PFSK-1 (cell line): ENCODE data around the gene MANSC4.

Experiments
- FOXP2 ChIP-seq: optimal IDR thresholded peaks from 2 replicates; pipeline ENCODE3; 2011; ENCODE audit warnings: borderline replicate concordance, control low read depth, inconsistent platforms; ENCODE audit not compliant: insufficient read depth; ENCODE audit errors: extremely low read length, extremely low read depth
- POLR2AphosphoS5 ChIP-seq: IDR thresholded peaks from 2 replicates; pipeline ENCODE4 v1.6.1; 2012; ENCODE audit warnings: low read depth, mild to moderate bottlenecking, control low read depth, low read length, moderate library complexity
- REST ChIP-seq, 2 experiments: IDR thresholded peaks; 2 replicates each; pipeline versions ENCODE4 v1.6.1 to v1.8.0; 2011 to 2012; ENCODE audit warnings: low read depth in 2 of 2, low read length in 2 of 2, control low read depth in 1 of 2, inconsistent platforms in 1 of 2, mild to moderate bottlenecking in 1 of 2, moderate library complexity in 1 of 2; ENCODE audit not compliant: insufficient read depth in 1 of 2
- SIN3A ChIP-seq: IDR thresholded peaks from 2 replicates; pipeline ENCODE4 v1.6.1; 2012; ENCODE audit warnings: mild to moderate bottlenecking, low read length, moderate library complexity, borderline replicate concordance; ENCODE audit not compliant: insufficient read depth
- TAF1 ChIP-seq: IDR thresholded peaks from 2 replicates; pipeline ENCODE4 v1.6.1; 2012; ENCODE audit warnings: low read length, control low read depth, borderline replicate concordance; ENCODE audit not compliant: insufficient read depth

The MANSC4 gene

GRCh38 chr12:27823038-27823437 is 43.0 kb upstream of the MANSC4 start:
- TF ChIP-seq FOXP2: no peak
- no peak for TF ChIP-seq SIN3A
- no peak for TF ChIP-seq POLR2AphosphoS5
- no peak for TF ChIP-seq TAF1
- no peak for TF ChIP-seq REST (IDR thresholded peaks at IDR 0.05; ENCODE audit: insufficient read depth in 1 of 2, low read depth in 2 of 2, low read length in 2 of 2)

GRCh38 chr12:27822076-27822712 is 42.2 kb upstream of the MANSC4 start:
- TF ChIP-seq POLR2AphosphoS5: no peak
- TF ChIP-seq FOXP2: no peak
- TF ChIP-seq TAF1: no peak
- no peak for TF ChIP-seq SIN3A
- no peak for TF ChIP-seq REST (IDR thresholded peaks at IDR 0.05; ENCODE audit: insufficient read depth in 1 of 2, low read depth in 2 of 2, low read length in 2 of 2)

GRCh38 chr12:27821259-27821973 is 41.4 kb upstream of the MANSC4 start:
- TF ChIP-seq TAF1: no peak
- no peak for TF ChIP-seq REST (IDR thresholded peaks at IDR 0.05; ENCODE audit: insufficient read depth in 1 of 2, low read depth in 2 of 2, low read length in 2 of 2)
- no peak for TF ChIP-seq FOXP2
- TF ChIP-seq SIN3A: no peak
- TF ChIP-seq POLR2AphosphoS5: no peak

- TF ChIP-seq POLR2AphosphoS5 (no peak), FOXP2 (no peak), REST (IDR thresholded peaks at IDR 0.05; ENCODE audit: insufficient read depth in 1 of 2, low read depth in 2 of 2, low read length in 2 of 2) (no peak), TAF1 (no peak), SIN3A (no peak)
These were observed 40.5 kb upstream of the MANSC4 start for GRCh38 chr12:27820564-27820963.

GRCh38 chr12:27818401-27818918 is 38.4 kb upstream of the MANSC4 start:
- TF ChIP-seq TAF1 (no peak), REST (IDR thresholded peaks at IDR 0.05; ENCODE audit: insufficient read depth in 1 of 2, low read depth in 2 of 2, low read length in 2 of 2) (no peak), SIN3A (no peak), POLR2AphosphoS5 (no peak), FOXP2 (no peak)
